Measurements from ENCODE around the gene GAR1. TPM values are rescaled to one million over a fixed set of nuclear protein-coding genes. Genes with fewer than 3 reads are reported as not detected.
A peak's percentile ranks its signal among the peaks of the same experiment; 100 is the strongest.
"Not testable (repeated sequence)": the region's sequence is repeated elsewhere in the genome, so short reads cannot be mapped to it uniquely, and the experiment has no call there.

Gene GAR1
- polyA plus RNA-seq, 4 donors = 40.8 to 44.4 (median 42.3) TPM

DNA sequence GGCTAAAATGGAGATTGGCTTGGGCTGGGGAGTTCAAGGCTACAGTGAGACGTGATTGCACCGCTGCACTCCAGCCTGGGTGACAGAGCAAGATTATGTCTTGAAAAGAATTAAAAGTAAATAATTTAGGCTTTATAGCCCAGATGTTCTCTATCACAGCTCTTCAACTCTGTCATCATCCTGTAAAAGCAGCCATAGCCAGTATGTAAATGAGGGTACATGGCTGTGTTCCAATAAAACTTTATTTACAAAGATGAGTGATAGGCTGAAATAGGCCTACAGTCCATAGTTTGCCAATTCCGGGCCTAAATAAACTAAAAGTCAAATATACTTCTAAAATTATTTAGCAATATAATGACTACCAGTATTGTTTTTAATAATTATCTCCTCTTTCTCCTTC, 21.4 kb downstream of the GAR1 start:
- DNase-seq (ENCODE audit: low read depth in 4 of 4, low spot score in 3 of 4) = no peak

DNA sequence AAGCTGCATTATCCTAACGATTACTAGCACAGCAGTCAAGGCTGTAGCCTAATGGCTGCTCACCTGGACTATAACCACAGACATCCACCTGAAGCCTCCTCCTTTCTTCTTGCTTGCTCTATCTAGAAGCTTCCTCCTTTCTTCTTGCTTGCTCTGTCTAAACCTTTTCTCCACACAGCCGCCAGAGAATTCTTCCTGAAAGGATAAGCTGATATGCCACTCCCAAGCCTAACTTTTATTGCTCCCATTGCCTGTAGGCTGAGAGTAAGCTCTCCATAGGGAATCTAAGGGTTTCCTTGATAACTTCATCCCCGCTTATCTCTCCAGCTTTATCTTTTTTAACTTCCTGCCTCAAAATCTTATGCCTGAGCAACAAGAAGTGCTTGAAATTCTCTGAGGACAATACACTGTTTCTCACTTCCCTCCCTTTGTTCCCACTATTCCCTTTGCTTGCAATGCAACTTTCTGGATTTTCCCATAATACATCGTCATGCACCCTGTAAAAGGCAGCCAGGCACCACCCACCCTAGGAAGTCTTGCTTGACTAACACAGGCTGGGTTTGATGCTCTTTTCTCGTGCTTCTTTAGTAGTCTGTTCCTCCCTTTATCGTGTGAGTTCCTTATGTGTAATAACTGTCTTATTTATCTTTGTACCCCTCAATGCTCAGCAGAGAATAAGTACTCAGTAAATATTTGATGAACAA, 31.0 kb downstream of the GAR1 start:
- DNase-seq (ENCODE audit: low read depth in 4 of 4, low spot score in 3 of 4) = no peak

DNA sequence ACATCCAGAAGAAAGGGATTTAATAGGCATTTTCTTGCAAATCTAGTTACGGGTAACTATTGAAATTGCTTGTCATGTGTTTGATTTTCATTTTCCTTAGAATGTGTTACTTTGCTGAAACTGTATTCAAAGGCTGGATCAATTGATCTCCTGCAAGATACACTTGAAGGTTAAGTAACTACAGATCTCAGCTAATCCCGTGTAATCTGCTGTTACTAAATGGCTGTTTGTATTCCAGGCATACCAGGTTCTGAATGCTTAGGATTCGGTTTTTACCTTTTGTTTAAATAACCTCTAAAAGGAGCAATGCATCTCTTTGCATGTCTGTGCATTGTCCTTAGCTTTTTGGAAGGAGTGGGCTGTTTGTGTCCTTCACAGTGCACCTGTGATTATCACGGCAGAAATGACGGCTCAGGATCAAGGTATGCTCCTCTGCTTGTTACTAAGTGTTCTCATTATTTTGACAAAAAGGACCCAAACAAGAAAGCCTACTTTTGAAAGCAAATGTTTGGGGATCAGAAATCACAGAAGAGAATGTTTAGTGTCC, 32.4 kb downstream of the GAR1 start, which contains the start of gene LRIT3:
Gene LRIT3 (plus strand): TSS at position 212 of the 547 bp plus-strand sequence. CDS start 95 bp downstream, at position 307.
- no peak for DNase-seq (ENCODE audit: low read depth in 4 of 4, low spot score in 3 of 4)

DNA sequence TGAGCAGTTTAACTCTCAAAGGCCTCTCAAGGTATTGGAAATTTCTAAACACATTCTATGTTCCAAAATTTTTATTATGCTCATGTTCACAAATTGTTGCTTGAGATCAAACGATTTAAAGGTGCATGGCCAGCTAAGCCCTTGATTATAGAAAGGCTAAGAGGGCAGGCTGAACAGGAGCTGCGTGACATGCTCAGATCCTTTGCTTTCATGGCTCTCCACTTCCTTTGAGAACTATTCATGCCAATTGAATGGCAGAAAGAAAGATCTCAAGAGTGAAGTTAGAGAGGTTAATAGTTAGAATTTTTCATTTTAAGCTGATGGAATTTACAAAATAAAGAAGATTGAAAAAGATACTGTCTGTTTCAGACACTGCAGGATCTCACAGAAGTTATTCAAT, 32.9 kb downstream of the GAR1 start:
- no peak for DNase-seq (ENCODE audit: low read depth in 4 of 4, low spot score in 3 of 4)

DNA sequence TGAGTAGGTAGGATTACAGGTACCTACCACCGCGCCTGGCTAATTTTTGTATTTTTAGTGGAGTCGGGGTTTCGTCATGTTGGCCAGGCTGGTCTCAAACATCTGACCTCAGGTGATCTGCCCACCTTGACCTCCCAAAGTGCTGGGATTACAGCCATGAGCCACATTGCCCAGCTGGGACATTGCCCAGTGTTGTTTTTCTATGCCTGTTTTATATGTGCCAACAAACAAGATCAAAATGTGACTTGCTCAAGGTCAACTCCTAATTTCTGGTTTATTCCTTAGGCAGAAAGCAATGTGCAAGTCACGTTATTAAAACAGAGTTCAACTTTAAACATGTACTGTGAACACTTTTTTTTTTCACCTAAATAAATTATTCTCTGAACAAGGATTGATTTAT, 35.0 kb downstream of the GAR1 start:
- no peak for DNase-seq (ENCODE audit: low read depth in 4 of 4, low spot score in 3 of 4)

DNA sequence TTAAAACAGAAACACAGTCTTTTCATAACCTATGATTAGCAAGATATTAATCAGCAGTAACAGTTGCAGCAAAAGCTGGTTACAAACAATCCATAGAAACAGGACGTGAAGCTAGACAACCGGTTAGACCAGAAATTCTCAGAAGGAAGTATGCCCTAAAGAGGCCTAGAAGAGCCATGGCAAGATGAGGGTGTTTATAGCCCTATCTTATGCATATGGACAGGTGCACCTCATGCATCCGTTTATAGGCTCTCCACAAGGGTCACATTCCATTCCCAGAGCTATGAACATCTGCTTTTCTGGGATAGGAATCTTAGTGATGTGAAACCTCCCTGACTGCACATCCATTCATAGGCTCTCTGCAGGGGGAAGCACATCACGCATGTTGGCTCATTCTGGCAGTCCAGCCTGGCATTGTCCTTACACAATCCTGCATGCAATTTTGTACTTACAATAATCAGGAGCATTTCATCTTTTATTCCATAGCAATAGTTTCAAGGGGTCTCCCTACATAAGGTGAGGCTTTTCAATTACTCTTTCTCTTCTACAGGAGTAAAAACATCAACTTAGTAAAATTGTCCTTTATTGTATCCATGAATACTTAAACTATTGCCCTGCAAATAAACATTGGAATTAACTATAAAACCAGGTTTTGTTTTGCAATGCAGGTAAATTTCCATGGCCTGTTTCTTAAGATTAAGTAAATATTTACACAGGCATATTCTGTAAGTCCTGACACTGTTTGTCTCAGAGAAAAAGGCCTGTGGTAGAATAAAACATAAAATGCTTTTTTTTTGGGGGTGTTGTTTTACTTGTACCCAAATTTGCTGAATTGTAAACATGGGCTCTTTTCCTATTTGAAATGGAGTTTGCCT, 44.1 kb downstream of the GAR1 start:
- not testable (repeated sequence) for DNase-seq (ENCODE audit: low read depth in 4 of 4, low spot score in 3 of 4)

DNA sequence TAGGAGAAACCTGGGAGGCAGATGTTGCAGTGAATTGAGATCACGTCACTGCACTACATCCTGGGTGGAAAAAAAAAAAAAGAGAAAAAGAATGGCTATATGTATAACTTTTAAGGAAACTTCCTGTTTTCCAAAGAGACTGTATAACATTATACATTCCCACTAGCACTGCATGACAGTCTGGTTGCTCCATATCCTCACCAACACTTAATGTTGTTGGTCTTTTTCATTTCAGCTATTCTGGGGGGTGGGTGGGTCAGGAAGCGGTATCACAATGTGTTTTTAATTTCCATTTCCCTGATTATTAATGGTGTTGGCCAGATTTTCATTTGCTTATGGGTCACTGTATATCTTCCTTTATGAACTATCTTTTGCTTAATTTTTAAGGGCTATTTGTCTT, 45.7 kb downstream of the GAR1 start:
- no peak for DNase-seq (ENCODE audit: low read depth in 4 of 4, low spot score in 3 of 4)

DNA sequence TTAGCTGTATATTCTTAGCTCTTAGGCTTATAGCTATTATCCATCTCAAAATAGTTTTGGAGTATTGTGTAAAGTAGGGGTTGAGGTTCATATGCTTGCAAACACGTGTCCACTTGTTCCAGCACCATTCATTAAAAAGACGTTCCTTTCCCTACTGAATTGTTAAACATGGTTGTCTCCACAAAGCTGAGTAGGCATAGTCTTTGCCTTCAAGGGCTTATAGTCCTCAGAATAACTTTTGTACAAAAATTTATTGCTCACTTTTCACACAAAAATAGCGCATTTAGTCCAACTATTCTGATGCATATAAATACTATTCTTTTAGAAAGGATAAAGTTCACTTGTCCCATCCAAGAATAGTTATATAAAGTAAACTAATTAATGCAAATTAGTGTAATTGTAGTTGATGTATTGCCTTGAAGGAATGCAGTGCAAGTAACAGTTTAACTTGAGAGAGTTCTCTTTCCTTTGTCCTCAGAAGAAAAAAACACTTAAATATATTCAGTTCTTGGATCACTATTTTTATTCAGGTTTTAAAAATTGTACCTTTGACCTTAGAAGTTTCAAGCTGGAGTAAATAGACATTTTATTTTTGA, 46.5 kb downstream of the GAR1 start:
- peak in 2 of 4 donors; percentile 1 to 19 for DNase-seq (ENCODE audit: low read depth in 4 of 4, low spot score in 3 of 4)

DNA sequence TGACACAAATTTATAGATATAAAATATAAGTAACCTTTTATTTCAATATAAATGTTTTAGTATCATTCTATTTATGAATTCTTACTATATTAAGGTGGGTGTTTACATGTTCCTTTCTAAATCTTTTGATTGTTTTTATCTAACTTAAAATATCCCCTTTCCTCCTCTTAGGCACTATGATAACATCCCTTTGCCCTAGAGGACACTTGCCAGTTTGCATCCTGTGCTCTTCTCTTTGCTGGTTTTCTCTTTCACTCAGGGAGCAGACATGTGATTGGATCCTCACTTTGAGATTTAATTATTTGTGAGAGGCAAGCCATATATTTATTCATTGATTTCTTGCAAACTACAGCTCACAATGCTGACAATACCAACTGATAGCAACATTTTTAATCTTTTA, 48.6 kb downstream of the GAR1 start:
- no peak for DNase-seq (ENCODE audit: low read depth in 4 of 4, low spot score in 3 of 4)

DNA sequence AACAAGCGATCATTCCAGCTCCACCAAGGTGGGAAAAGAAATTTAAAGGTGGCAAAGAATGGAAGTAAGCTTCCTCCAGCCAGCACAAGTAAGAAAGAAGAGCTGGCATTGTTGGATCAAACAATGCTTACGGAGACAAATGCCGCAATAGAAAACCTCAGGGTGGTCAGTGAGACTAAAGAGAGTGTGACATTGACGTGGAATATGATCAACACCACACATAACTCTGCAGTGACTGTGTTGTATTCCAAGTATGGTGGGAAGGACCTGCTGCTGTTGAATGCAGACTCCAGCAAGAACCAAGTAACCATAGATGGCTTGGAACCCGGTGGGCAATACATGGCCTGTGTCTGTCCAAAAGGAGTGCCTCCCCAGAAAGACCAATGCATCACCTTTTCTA, 54.5 kb downstream of the GAR1 start:
- no peak for DNase-seq (ENCODE audit: low read depth in 4 of 4, low spot score in 3 of 4)

DNA sequence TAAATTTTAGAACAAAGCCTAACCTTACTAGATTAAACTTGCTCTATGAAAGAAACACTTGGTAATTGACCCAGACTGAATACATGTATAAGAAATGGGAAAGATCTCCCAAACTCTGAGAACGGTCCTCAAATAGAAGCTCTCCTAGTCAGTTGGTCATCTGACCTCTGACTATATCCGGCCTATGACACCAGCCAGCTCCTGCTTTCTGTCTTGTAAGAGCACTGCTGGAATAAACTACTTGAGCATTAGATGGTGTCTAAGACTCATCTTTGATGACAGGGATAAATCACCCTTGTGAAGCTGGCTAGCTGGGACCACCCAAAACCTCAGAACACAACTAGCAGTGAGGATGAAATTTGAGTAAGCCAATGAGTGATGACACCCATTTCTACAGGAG, 56.5 kb downstream of the GAR1 start:
- no peak for DNase-seq (ENCODE audit: low read depth in 4 of 4, low spot score in 3 of 4)

DNA sequence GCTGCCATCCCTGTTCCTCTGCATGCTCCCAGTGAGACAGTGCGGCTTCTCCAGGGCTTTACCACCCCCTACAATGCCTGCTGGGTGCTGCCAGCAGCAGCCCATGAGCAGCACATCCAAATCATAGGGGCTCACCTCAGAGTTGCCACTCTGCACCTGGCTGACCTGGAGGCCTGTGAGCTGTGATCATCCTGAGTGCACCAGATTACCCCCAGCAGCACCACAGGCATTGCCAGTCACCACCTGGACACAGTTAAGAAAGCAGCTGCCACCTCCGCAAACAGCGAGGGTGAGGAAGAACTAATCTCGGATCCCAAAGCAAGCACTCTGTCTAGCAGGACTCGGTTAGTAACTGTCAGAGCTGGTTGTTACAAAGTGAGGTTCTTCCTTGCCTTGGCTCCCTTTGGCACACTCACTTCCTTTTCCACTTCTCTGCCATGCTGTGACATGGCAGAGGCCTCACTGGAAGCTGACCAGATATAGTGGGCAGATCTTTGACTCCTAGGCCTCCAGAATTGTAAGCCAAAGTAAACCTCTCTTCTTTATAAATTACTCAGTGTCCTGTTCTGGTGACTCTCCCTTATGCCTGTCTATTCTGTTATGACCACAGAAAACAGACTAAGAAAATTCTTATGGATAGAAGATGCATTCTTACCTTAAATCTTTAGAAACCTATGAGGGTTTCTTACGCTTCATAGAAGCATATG, 57.5 kb downstream of the GAR1 start:
- DNase-seq (ENCODE audit: low read depth in 4 of 4, low spot score in 3 of 4) = no peak

DNA sequence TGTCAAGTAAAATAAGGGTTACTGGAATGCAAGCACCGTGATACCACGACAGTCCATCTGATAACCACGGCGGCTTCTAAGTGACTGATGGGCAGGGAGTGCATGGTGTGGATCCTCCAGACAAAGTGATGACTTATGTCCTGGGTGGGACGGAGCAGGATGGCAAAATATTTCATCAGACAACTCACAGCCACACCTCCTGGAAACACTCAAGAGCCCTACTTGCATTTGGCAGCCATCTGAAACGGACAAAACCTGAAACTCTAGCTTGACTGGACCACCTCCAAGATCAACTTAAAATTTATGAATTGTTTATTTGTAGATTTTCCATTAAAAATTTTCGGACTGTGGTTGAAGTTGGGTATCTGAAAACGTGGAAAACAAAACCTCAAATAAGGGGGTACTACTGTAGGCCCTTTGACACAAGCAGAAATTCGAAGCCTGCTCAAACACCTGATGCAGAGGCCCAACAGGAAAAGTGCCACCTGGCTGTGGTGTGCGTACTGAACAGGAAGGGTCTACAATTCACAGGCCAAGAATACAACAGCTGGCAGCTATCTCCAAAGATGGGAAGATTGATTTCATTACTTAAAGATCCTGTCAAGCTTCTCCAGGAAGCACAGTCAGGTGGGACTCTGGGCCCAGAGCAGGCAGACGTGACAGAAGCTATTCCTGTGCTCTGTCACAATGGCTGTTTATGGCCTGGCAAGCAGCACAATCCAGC, 58.4 kb downstream of the GAR1 start:
- DNase-seq (ENCODE audit: low read depth in 4 of 4, low spot score in 3 of 4) = no peak

Other genes with a start within 250 kb of the GAR1 start
- 10 to 100 TPM; 40.2 to 47.7 (median 44.2) TPM for gene CASP6, start 112.3 kb upstream of the GAR1 start, polyA plus RNA-seq (ENCODE audit: insufficient read length in 4 of 4)
- gene PLA2G12A, start 85.7 kb upstream of the GAR1 start, polyA plus RNA-seq (ENCODE audit: insufficient read length in 4 of 4) = 10 to 100 TPM; 25.7 to 35.4 (median 32.8) TPM
- gene CFI, start 13.8 kb upstream of the GAR1 start, polyA plus RNA-seq (ENCODE audit: insufficient read length in 4 of 4) = 10 to 100 TPM; 69.3 to 86.4 (median 79.0) TPM
- gene RRH, start 12.2 kb downstream of the GAR1 start, polyA plus RNA-seq (ENCODE audit: insufficient read length in 4 of 4) = under 1 TPM; 0.45 to 0.79 (median 0.47) TPM
- gene LRIT3, start 32.3 kb downstream of the GAR1 start, polyA plus RNA-seq (ENCODE audit: insufficient read length in 4 of 4) = under 1 TPM; 0.31 to 0.96 (median 0.41) TPM
- 1 to 10 TPM; 2.9 to 5.2 (median 3.7) TPM for gene EGF, start 97.1 kb downstream of the GAR1 start, polyA plus RNA-seq (ENCODE audit: insufficient read length in 4 of 4)